ENCODE results near the gene ZNF358. TPM values are rescaled to one million over a fixed set of nuclear protein-coding genes. Genes with fewer than 3 reads are reported as not detected.

ZNF358 gene
- total and polyA plus RNA-seq, 10 donors: 22.8 to 50.5 (median 43.1) TPM

- peaks cover 0 to 6% (median 0%) of the 10 kb centered on the region in 7 donors for H3K27me3 ChIP-seq (replicated peaks in 1 of 7)
- H3K4me1 ChIP-seq: peaks cover 4 to 50% (median 29%) of the 10 kb centered on the region in 6 donors
- no peak for TF ChIP-seq POLR2AphosphoS5 (IDR thresholded peaks at IDR 0.05)
- TF ChIP-seq POLR2A (IDR thresholded peaks at IDR 0.05): no peak
- TF ChIP-seq CTCF (IDR thresholded peaks at IDR 0.05 in 8 of 11, conservative IDR thresholded peaks at IDR 0.05 in 3 of 11): no peak
- H3K36me3 ChIP-seq: peaks cover 0 to 17% (median 8%) of the 10 kb centered on the region in 6 donors
- intact Hi-C loops (cut with DNase I; ENCODE audit: low total_unique reads): no loop called here
- H3K27ac ChIP-seq: peak overlapping the region in 6 of 8 donors; percentile 20 to 85 (median 80)
- DNase-seq: no peak
- no peaks in the 10 kb centered on the region for H3K9me3 ChIP-seq
- peak overlapping the region; percentile 43 to 75 (median 48) for H3K4me3 ChIP-seq
- WGBS, 5 donors: 51 to 84% (median 77%) methylated on average over 3 to 4 of the region's 4 CpGs
Measured at GRCh38 chr19:7516878-7517277, 975 bp downstream of the ZNF358 start.

- H3K9me3 ChIP-seq: no peaks in the 10 kb centered on the region
- H3K36me3 ChIP-seq: peaks cover 0 to 23% (median 9%) of the 10 kb centered on the region in 6 donors
- H3K4me1 ChIP-seq: peaks cover 18 to 75% (median 53%) of the 10 kb centered on the region in 6 donors
- H3K27ac ChIP-seq: no peak overlapping the region
- WGBS, 5 donors: 94 to 98% (median 96%) methylated on average over 29 to 74 of the region's 74 CpGs
- H3K4me3 ChIP-seq: no peak overlapping the region
- no peak for DNase-seq
- peaks cover 0 to 6% (median 0%) of the 10 kb centered on the region in 7 donors for H3K27me3 ChIP-seq (replicated peaks in 1 of 7)
- no peak for TF ChIP-seq POLR2A (IDR thresholded peaks at IDR 0.05)
- peak in 2 of 3 donors; percentile 17 to 28 for TF ChIP-seq POLR2AphosphoS5 (IDR thresholded peaks at IDR 0.05)
- intact Hi-C loops (cut with DNase I; ENCODE audit: low total_unique reads): no loop called here
Measured at GRCh38 chr19:7519361-7520130, 3.6 kb downstream of the ZNF358 start.

- Histone ChIP-seq H3K27me3 (replicated peaks in 1 of 7) (peaks cover 0 to 6% (median 0%) of the 10 kb centered on the region in 7 donors), H3K4me3 (no peak overlapping the region), H3K9me3 (no peaks in the 10 kb centered on the region), H3K27ac (peak overlapping the region in 5 of 8 donors; percentile 7 to 68 (median 50)), H3K36me3 (peaks cover 0 to 31% (median 13%) of the 10 kb centered on the region in 6 donors), H3K4me1 (peaks cover 18 to 82% (median 53%) of the 10 kb centered on the region in 6 donors)
- intact Hi-C loops (cut with DNase I; ENCODE audit: low total_unique reads): no loop called here
- TF ChIP-seq POLR2AphosphoS5 (IDR thresholded peaks at IDR 0.05) (peak in 2 of 3 donors; percentile 46 to 55), POLR2A (IDR thresholded peaks at IDR 0.05) (no peak), CTCF (IDR thresholded peaks at IDR 0.05 in 8 of 11, conservative IDR thresholded peaks at IDR 0.05 in 3 of 11) (no peak)
- DNase-seq: peak; percentile 77
- 84 to 93% (median 87%) methylated on average over 30 to 51 of the region's 51 CpGs for WGBS, 5 donors
Measured at GRCh38 chr19:7520131-7521051, 4.5 kb downstream of the ZNF358 start.

- Histone ChIP-seq H3K27me3 (replicated peaks in 1 of 7) (peaks cover 0 to 2% (median 0%) of the 10 kb centered on the region in 7 donors), H3K9me3 (no peaks in the 10 kb centered on the region), H3K4me3 (peak overlapping the region in 6 of 8 donors; percentile 77 to 91 (median 86)), H3K27ac (peak overlapping the region; percentile 22 to 88 (median 80)), H3K4me1 (peaks cover 20 to 85% (median 53%) of the 10 kb centered on the region in 6 donors), H3K36me3 (peaks cover 0 to 44% (median 13%) of the 10 kb centered on the region in 6 donors)
- intact Hi-C loops (cut with DNase I; ENCODE audit: low total_unique reads): no loop called here
- TF ChIP-seq POLR2AphosphoS5 (IDR thresholded peaks at IDR 0.05) (no peak), CTCF (IDR thresholded peaks at IDR 0.05 in 8 of 11, conservative IDR thresholded peaks at IDR 0.05 in 3 of 11) (no peak), POLR2A (IDR thresholded peaks at IDR 0.05) (no peak)
- 57 to 65% (median 61%) methylated on average over 10 of the region's 10 CpGs for WGBS, 5 donors
- DNase-seq: no peak
Measured at GRCh38 chr19:7521551-7522071, 5.7 kb downstream of the ZNF358 start.

Measured in spleen (tissue), 11 donors.